SK-N-SH (cell line): ENCODE data around the gene VPS51. TPM values are rescaled to one million over a fixed set of nuclear protein-coding genes. Genes with fewer than 3 reads are reported as not detected.

Source experiments
- CTCF ChIA-PET: fragments of 300-600, 350-600 bp; formaldehyde crosslinking; extraction: SDS; loops from one replicate; lab custom pipeline; 2021; lab: Yijun Ruan, JAX
- POLR2A ChIA-PET: fragments of 350-600 bp; sonication (Branson Sonifier 250); formaldehyde crosslinking; extraction: SDS; loops from one replicate; lab custom pipeline; 2020; ENCODE audit warnings: antibody characterized with exemption, inconsistent platforms; lab: Yijun Ruan, JAX
- DNase-seq: peaks from one replicate; pipeline ENCODE4 v3.0.0; 2012
- H2AFZ ChIP-seq: fragments of 200-600 bp; sonication (generic); 2 replicates; pipeline ENCODE4 v1.8.1; 2016; ENCODE audit warnings: antibody characterized with exemption, mild to moderate bottlenecking, low read depth
- H3F3A ChIP-seq: fragments of 200-600 bp; sonication (generic); replicated peaks from 2 replicates; pipeline ENCODE3; 2016; ENCODE audit warnings: antibody characterized with exemption, mild to moderate bottlenecking; ENCODE audit not compliant: insufficient read depth
- H3K27ac ChIP-seq, 2 experiments: fragments of 200-500 bp in 1 of 2; fragments of 200-600 bp in 1 of 2; sonication (Bioruptor generic) in 1 of 2; sonication (generic), shearing (Covaris generic) in 1 of 2; 2 replicates each; pipeline versions ENCODE4 v1.5.1 to v1.6.1; 2014 to 2016; ENCODE audit warnings: low read depth in 2 of 2, inconsistent platforms in 1 of 2, low read length in 1 of 2, mild to moderate bottlenecking in 1 of 2, mixed read lengths in 1 of 2
- H3K27me3 ChIP-seq: fragments of 200-600 bp; sonication (generic), shearing (Covaris generic); 2 replicates; pipeline ENCODE4 v1.6.1; 2016; ENCODE audit warnings: mixed run types; ENCODE audit not compliant: insufficient read depth
- H3K36me3 ChIP-seq, 2 experiments: fragments of 200-500 bp in 1 of 2; fragments of 200-600 bp in 1 of 2; sonication (Bioruptor generic) in 1 of 2; sonication (generic) in 1 of 2; replicated peaks in 1 of 2; 2 replicates each; pipeline versions ENCODE3 to v1.5.1; 2014 to 2016; ENCODE audit warnings: low read length in 1 of 2, mild to moderate bottlenecking in 1 of 2; ENCODE audit not compliant: insufficient read depth in 2 of 2, control insufficient read depth in 1 of 2
- H3K4me1 ChIP-seq, 2 experiments: fragments of 200-500 bp in 1 of 2; fragments of 200-600 bp in 1 of 2; sonication (Bioruptor generic) in 1 of 2; sonication (generic), shearing (Covaris generic) in 1 of 2; 2 replicates each; pipeline versions ENCODE4 v1.5.1 to v1.6.1; 2014 to 2016; ENCODE audit warnings: low read depth in 1 of 2, low read length in 1 of 2, mixed run types in 1 of 2; ENCODE audit not compliant: insufficient read depth in 2 of 2, control insufficient read depth in 1 of 2
- H3K4me2 ChIP-seq: fragments of 200-600 bp; sonication (generic), shearing (Covaris generic); 2 replicates; pipeline ENCODE4 v1.6.1; 2017; ENCODE audit warnings: mixed run types
- H3K4me3 ChIP-seq, 2 experiments: fragments of 200-500 bp in 1 of 2; fragments of 200-600 bp in 1 of 2; sonication (Bioruptor generic) in 1 of 2; sonication (generic), shearing (Covaris generic) in 1 of 2; 2 replicates each; pipeline versions ENCODE4 v1.5.1 to v1.8.1; 2014 to 2016; ENCODE audit warnings: low read depth in 2 of 2, inconsistent platforms in 1 of 2, low read length in 1 of 2, mild to moderate bottlenecking in 1 of 2, mixed read lengths in 1 of 2, moderate library complexity in 1 of 2
- H3K79me2 ChIP-seq: fragments of 200-600 bp; sonication (generic); 2 replicates; pipeline ENCODE4 v1.8.1; 2017; ENCODE audit warnings: mild to moderate bottlenecking; ENCODE audit not compliant: insufficient read depth
- H3K9ac ChIP-seq: fragments of 200-600 bp; sonication (generic); 2 replicates; pipeline ENCODE4 v1.6.1; 2017; ENCODE audit warnings: mixed run types
- H3K9me2 ChIP-seq: fragments of 200-600 bp; sonication (generic); 2 replicates; pipeline ENCODE4 v1.6.1; 2017; ENCODE audit warnings: mixed run types
- H3K9me3 ChIP-seq: fragments of 200-600 bp; sonication (generic); 2 replicates; pipeline ENCODE4 v1.6.1; 2017; ENCODE audit warnings: mixed run types, mild to moderate bottlenecking, moderate library complexity
- H4K20me1 ChIP-seq: fragments of 200-600 bp; sonication (generic); 2 replicates; pipeline ENCODE4 v1.6.1; 2017; ENCODE audit warnings: mild to moderate bottlenecking, mixed run types; ENCODE audit not compliant: insufficient read depth
- GABPA ChIP-seq: IDR thresholded peaks from 2 replicates; pipeline ENCODE4 v1.4.0; 2012; ENCODE audit warnings: low read depth, mild to moderate bottlenecking
- IRF3 ChIP-seq: fragments of 150-350 bp; IDR thresholded peaks from 2 replicates; pipeline ENCODE4 v1.6.1; 2016; ENCODE audit warnings: mild to moderate bottlenecking, low read depth, low read length
- JUND ChIP-seq: IDR thresholded peaks from 2 replicates; pipeline ENCODE4 v1.4.0; 2012
- MEF2A ChIP-seq: IDR thresholded peaks from 2 replicates; pipeline ENCODE4 v1.4.0; 2012; ENCODE audit warnings: low read depth, borderline replicate concordance
- RXRA ChIP-seq: IDR thresholded peaks from 2 replicates; pipeline ENCODE4 v1.4.0; 2012; ENCODE audit warnings: low read depth, mild to moderate bottlenecking, borderline replicate concordance
- SMC3 ChIP-seq: IDR thresholded peaks from 2 replicates; pipeline ENCODE4 v1.6.1; 2012; ENCODE audit warnings: low read depth, low read length, improper control_type of control experiment
- USF2 ChIP-seq: fragments of 150-350 bp; IDR thresholded peaks from 2 replicates; pipeline ENCODE4 v1.6.1; 2017; ENCODE audit warnings: antibody characterized with exemption, low read length, low read depth, borderline replicate concordance
- ZBTB33 ChIP-seq: IDR thresholded peaks from 2 replicates; pipeline ENCODE4 v1.4.0; 2012; ENCODE audit warnings: low read depth, borderline replicate concordance
- WGBS: methylation state at CpG from one replicate; pipeline ENCODE4 v1.1.6; 2017; ENCODE audit warnings: low lambda C conversion rate; 5-methylcytosine and 5-hydroxymethylcytosine counted together
- polyA plus RNA-seq, 3 experiments: library from polyadenylated mRNA; depleted of rRNA; stranded (reverse); fragments of >200 nt; gene quantifications; 2 replicates each; pipeline ENCODE4 v1.2.3, GENCODE V29; 2012

VPS51 gene
- polyA plus RNA-seq, 1 of the 3 experiments (the other 2 are of a cell fraction) = 59.9 TPM

- Histone ChIP-seq H3F3A (peaks cover 3% of the 10 kb centered on the region), H3K4me2 (peak overlapping the region; percentile 92), H3K27ac (no peak overlapping the region), H2AFZ (no peak overlapping the region), H3K4me3 (peak overlapping the region in 1 of 2 experiments; percentile 96; a peak in 1 of 4 replicates)
- DNase-seq = no peak
- TF ChIP-seq MEF2A (no peak), ZBTB33 (no peak), SMC3 (no peak), USF2 (no peak), JUND (no peak), GABPA (no peak), RXRA (no peak), IRF3 (no peak)
- TF ChIP-seq, all 33 proteins: peak for 0
- ChIA-PET POLR2A (interaction anchor here (1.1 to 1.4 kb wide), 2 partner anchors 10 to 15 kb away, joined by 3 to 8 read pairs; partner anchors contain the start of genes FAU, MRPL49 and ZNHIT2), CTCF (interaction anchor here (2.4 to 4.3 kb wide), 3 partner anchors 15 to 22 kb away, joined by 6 to 23 read pairs (median 22); partner anchors contain the start of genes TM7SF2 and ZNHIT2)
- Histone ChIP-seq H3K4me1 (peaks cover 0 to 28% of the 10 kb centered on the region in 2 experiments; a peak in 2 of 4 replicates), H3K79me2 (peaks cover 28% of the 10 kb centered on the region; the same call in 1 of the 2 replicates), H3K9me2 (no peaks in the 10 kb centered on the region), H3K9ac (no peak overlapping the region; the same call in 1 of the 2 replicates), H3K27me3 (no peaks in the 10 kb centered on the region), H3K9me3 (no peaks in the 10 kb centered on the region), H3K36me3 (peaks cover 19 to 49% of the 10 kb centered on the region in 2 experiments), H4K20me1 (no peaks in the 10 kb centered on the region; the same call in 1 of the 2 replicates)
- 91% methylated on average over 9 of the region's 10 CpGs for WGBS
These were observed 36.4 kb downstream of the VPS51 start for GRCh38 chr11:65132238-65132987.
